ENCODE measurements around the gene KLC1.

DNA sequence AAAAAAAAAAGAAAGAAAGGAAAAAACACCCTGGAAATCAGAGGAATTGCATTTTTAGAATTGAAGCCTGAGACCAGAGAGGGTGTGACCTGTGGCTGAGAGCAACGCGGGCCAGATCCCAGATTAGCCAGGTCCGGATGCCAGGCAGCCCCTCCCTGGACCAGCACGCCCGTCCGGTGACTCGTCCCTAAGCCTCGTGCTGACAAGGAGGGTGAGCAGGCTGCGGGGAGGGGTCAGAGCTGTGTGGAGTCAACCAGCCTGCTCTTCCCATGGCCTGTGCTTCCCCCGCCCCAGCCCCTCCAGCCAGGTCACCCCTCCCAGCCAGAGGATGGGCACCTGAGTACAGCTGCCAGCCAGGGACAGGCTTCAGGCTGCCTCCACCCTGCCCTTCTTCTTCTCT lies 4.2 kb upstream of the KLC1 start:
- no peak for TF ChIP-seq EP300 (IDR thresholded peaks at IDR 0.05; ENCODE audit: borderline replicate concordance)
- TF ChIP-seq, protein P1, sequence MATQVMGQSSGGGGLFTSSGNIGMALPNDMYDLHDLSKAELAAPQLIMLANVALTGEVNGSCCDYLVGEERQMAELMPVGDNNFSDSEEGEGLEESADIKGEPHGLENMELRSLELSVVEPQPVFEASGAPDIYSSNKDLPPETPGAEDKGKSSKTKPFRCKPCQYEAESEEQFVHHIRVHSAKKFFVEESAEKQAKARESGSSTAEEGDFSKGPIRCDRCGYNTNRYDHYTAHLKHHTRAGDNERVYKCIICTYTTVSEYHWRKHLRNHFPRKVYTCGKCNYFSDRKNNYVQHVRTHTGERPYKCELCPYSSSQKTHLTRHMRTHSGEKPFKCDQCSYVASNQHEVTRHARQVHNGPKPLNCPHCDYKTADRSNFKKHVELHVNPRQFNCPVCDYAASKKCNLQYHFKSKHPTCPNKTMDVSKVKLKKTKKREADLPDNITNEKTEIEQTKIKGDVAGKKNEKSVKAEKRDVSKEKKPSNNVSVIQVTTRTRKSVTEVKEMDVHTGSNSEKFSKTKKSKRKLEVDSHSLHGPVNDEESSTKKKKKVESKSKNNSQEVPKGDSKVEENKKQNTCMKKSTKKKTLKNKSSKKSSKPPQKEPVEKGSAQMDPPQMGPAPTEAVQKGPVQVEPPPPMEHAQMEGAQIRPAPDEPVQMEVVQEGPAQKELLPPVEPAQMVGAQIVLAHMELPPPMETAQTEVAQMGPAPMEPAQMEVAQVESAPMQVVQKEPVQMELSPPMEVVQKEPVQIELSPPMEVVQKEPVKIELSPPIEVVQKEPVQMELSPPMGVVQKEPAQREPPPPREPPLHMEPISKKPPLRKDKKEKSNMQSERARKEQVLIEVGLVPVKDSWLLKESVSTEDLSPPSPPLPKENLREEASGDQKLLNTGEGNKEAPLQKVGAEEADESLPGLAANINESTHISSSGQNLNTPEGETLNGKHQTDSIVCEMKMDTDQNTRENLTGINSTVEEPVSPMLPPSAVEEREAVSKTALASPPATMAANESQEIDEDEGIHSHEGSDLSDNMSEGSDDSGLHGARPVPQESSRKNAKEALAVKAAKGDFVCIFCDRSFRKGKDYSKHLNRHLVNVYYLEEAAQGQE (IDR thresholded peaks at IDR 0.05; ENCODE audit: low read depth) = no peak
- 0 out of 2 replicates have a peak, but pooled peaks have one; percentile 7 for TF ChIP-seq USF1 (IDR thresholded peaks at IDR 0.05)
- TF ChIP-seq CEBPB (IDR thresholded peaks at IDR 0.05) = no peak
- no peak for TF ChIP-seq EGR1 (IDR thresholded peaks at IDR 0.05)
- TF ChIP-seq TCF12 (IDR thresholded peaks at IDR 0.05; ENCODE audit: low read depth) = no peak
- no peak for TF ChIP-seq YY1 (IDR thresholded peaks at IDR 0.05; ENCODE audit: low read depth)
- TF ChIP-seq FOXM1 (IDR thresholded peaks at IDR 0.05; ENCODE audit: borderline replicate concordance, low read depth) = no peak
- TF ChIP-seq TAF1 (IDR thresholded peaks at IDR 0.05; ENCODE audit: low read depth) = no peak
- peak; percentile 35; the same call in 1 of the 2 replicates for TF ChIP-seq MAX (IDR thresholded peaks at IDR 0.05)
- no peak for TF ChIP-seq RAD21 (IDR thresholded peaks at IDR 0.05; ENCODE audit: low read depth)
- TF ChIP-seq NFIC (IDR thresholded peaks at IDR 0.05) = no peak
- TF ChIP-seq TEAD4 (IDR thresholded peaks at IDR 0.05) = no peak
